Fibroblast of skin of right quadriceps (primary cell): ENCODE measurements around the gene SLC4A2.

Source experiments
- DNase-seq: peaks from one replicate; pipeline ENCODE4 v3.0.0-alpha.2; 2013

Gene SLC4A2

DNA sequence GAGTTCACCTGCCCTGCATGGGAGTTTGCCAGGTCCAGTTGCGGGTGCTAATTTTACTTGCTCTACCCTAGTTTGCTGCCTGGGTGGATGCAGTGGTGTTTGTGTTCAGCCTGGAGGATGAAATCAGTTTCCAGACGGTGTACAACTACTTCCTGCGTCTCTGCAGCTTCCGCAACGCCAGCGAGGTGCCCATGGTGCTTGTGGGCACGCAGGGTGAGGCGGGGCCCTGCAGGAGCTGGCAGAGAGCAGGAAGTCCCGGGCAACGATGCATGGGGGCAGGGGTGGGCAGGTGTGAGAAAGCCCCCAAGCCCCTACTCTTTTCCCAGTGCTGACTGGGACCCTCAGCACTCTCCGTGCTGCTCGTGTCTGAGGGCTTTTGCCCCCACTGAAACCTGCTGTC, 58.2 kb downstream of the SLC4A2 start:
- no peak for DNase-seq

DNA sequence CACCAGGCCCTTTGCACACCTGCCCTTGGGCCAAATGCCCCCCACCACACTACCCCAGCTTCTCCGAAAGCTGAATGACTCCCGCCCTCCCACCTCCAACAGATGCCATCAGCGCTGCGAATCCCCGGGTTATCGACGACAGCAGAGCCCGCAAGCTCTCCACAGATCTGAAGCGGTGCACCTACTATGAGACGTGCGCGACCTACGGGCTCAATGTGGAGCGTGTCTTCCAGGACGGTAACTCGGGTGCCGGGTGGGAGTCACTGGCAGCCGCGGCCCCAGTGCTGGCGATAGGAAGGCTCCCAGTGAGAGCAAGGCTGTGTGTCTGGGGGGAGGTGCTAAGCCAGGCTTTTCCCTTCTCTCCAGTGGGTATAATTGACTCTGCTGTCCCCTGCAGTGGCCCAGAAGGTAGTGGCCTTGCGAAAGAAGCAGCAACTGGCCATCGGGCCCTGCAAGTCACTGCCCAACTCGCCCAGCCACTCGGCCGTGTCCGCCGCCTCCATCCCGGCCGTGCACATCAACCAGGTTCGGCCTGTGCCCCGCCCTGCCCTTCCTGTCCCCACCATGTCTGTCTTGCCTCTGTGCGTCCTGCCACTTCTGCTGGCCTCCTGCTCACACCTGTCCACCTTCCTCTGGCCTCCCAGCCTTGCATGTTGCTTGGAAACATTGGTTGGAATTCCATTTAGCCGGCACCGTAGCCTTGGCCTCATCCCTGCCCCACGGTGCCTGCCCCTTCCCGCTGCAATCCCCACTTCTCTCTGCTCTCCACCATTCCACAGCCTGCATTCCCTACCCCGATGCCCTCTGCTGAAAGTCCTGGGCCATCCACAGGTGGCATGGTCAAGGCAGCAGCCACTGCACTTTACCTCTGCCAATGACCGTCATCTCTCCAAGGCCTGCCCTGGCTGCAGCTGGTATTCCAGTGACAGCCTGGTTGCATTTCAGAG, 59.0 kb downstream of the SLC4A2 start:
- no peak for DNase-seq

DNA sequence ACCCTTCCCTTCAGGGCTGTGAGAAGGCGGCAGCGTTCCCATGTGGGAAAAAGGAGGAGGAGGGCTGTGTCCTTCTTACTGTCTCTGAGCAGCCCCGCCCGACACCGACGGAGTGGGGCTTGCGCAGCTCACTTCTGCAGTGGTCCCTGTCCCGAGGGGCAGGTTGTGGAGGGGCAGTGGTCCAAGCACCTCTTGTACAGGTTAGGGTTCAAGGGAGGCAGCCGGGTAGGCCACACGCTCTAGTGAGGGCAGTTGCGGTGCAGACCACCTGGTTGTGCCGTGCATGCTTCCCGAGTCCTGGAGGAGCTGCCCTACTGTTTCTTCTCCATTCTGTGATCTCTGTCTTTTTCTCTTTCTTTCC, 59.6 kb downstream of the SLC4A2 start:
- no peak for DNase-seq

DNA sequence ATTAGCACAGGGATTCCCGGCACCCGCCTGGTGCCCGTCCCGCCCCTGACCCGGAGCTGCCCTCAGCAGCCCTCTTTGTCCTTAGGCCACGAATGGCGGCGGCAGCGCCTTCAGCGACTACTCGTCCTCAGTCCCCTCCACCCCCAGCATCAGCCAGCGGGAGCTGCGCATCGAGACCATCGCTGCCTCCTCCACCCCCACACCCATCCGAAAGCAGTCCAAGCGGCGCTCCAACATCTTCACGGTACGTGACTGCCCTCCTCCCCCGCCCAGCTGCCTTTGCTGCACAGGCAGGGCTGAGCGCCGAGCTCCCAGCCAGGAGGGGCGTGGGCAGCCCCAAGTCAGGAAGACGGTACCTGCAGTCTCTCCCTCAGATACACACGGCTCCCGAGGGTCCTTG, 60.5 kb downstream of the SLC4A2 start:
- DNase-seq: no peak

DNA sequence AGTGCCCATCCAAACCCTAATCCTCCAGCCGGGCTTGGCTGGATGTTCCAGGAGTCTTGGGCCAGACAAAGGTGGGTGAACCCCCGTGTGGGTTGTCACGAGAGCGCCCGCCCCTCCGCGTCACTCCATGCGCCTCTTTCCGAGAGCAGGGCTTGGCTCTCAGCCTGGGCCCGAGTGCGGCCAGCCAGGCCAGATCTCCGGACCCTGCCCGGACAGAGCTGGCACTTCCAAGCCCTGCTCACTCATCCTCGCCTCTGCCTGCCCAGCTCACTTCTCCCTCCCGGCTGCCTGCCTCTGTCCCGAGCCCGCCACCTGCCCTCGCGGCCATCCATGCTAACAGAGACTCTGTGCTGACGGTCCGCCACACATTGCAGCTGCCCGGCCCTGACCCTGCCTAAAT, 61.5 kb downstream of the SLC4A2 start:
- DNase-seq: no peak

DNA sequence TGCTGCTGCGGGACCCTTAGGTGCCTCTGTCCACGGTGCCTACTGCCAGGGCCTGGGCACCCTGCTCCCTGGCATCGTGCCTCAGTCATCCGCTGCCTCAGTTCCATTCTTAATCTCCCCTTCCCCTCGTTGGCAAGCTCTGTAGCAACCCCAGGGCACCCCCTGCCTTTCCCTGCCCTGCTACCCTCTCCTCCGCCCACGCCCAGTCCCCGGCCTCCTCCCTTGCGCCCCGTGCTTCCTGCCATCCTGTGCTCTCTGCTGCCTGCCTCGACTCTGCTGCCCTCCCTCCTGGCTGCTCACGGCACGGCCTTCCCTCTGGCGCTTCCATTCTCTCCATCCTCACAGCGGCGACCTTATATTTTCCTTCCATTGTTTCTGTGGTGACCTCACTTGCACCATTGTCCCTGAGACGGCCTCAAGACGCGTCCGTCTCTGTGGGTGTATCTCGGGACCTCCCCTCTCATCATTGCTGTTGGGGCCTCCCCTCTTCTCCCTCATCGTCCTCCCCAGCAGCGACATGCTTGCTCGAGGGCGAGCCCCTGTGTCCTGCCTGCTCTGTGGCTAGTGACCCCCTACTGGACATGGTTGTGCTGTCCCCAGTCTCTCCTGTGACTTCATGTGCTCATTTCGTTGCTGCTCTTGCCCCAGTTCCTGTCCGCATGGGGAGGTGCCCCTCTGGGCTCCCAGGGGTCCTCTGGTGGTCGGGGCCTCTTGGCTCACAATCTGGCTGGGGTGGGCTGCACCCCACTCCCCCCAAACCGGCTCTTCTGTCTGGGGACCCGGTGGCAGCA, 62.2 kb downstream of the SLC4A2 start:
- DNase-seq: no peak

DNA sequence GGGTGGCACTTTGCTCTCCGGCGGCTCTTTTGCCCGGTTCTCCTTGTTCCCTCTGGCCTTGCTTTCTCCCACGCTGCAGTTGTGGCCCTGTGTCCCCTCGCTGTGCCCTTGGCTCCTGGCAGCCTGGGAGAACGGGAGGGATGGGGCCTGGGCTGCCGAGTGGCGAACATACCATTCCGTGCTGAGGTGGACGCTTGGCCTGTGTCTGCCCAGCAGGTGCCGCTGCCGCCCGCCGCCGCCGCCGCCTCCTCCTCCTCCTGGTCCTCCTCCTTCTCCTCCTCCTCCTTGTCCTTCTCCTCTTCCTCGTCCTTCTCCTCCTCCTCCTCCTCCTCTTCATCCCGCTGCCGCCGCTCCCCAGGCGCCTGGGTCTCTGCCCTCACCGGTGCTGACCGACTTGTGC, 62.9 kb downstream of the SLC4A2 start:
- no peak for DNase-seq

DNA sequence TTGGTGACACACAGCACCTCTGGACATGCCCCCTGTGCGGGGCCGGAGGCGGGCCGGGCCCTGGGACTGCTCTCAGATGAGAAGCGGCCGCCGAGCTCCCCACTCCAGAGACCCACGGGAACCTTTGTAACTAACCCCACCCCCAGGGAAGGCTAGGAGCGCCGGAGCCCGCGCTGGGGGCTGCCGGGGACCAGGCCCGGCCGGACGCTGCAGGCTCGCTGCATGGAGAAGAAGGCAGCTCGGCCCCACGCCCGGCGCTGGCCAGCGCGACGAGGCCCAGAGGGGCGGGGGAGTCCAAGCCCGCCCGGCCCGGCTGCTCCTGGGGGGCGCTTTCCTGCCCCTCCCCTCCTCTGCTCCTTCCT, 63.4 kb downstream of the SLC4A2 start:
- no peak for DNase-seq

DNA sequence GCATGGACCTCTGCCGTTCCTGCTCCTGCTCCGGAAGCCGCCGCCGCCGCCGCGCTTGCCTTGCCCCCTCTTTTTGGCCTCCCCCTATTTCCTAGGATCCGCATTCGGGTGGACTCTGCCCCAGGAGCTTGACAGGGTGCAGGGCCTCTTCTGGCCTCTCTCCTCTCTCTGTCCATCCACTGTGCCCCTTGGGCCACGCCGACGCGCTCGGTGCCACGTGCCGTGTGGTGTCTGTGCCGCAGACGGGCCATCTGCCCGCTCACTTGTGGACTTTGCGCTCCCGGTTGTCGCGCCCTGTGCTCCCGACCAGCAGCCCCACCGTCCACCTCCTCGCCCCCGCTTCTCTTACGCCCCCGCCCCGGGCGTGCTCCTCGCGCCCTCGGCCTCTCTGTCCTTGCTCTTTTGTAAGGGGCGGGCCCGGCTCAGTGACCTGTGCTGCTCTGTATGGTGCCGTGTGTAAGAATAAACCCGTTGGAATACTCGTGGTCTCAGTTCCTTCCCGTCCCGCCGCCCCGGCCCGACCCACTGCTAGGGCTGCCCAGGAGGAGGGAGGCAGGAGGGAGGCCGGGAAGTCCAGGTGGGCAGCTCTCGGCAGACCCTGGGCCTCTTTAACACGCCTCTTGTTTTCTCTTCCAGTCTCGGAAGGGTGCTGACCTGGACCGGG, 63.9 kb downstream of the SLC4A2 start:
- no peak for DNase-seq

DNA sequence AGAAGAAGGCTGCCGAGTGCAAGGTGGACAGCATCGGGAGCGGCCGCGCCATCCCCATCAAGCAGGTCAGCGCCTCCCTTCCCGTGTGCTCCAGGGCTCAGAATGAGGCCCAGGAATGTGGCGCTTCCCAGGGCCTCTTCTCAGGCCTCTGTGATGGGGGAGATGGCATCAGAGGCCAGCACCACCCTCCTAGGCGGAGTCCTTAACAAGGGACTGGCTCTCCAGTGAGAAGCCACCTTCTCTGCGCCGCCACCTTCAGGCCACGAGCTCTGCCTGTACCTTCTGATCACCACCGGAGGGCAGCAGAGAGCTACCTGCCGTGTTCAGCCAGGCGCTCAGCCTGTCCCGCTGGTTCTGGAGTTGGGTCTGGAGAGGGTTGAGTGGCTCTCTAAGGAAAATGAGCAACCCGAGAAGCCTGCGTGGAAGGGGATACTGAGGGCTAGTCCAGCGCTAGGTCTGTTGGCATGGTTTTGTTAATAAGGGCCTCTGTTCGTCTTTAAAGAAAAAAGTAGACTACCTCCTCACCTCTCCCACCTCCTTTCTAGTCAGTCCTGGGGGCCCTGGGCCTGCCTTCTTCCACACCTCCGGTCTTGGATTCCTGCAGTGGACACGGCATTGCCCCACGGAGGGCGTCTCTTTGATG, 64.6 kb downstream of the SLC4A2 start:
- peak; percentile 71 for DNase-seq

DNA sequence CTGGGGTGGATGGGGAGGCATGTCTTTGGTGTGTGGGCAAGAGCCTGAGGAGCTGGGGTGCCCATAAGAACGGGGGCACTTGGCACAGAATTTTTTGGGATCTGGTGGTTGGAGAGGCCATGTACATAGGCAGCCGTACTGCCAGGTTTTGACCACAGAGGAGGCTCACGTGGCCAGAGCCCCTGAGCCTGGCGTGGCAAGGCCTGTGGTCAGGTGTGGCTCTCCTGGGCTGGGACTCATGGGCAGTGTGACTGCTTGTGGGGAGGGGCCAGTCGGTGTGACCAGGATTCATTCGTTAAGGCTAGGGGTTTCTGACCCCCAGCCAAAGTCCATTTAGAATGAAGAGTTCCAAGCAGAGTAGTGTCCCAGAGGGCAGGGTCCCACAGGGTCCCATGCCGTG, 65.1 kb downstream of the SLC4A2 start:
- no peak for DNase-seq

DNA sequence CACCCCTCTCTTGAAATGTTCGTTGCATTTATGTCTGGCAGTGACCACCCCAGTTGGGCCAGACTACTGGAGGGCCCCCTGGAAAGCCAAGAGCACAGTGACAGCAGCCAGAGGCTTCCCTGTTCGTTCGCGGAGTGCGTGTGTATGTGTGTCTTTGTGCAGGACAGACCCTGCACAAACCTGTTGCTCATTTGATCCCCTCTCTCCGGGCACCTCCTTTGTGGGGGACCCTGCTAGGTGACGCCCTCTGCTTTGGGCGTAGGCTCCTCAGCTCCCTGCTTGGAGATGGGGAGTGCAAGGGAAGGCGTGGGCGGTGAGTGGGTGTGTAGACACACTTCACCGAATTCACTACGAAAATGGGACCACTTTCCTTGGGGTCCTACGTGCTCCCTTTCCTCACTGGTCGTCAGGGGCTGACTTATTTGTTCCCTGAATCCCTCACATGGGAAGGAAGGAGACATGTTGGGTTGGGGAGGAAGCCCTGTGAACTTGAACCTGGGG, 65.6 kb downstream of the SLC4A2 start:
- DNase-seq: no peak

DNA sequence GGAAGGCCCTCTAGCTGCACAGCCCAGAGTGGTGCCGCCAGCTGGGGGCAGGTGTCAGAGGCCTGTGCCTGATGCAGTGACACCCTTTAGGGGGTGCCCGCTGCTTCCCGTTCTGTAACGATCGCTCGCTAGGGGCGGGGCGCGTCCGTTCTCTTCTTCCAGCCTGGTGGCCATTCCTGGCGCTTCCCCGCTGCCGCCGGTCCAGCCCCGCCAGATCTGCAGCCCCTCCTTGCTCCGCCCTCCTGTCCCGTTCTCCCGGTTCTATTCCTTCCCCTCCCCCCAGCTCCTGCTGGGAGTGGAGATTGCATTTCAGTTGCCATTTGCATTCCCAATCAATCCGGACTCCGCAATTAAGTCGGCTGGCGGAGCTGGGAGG, 66.1 kb downstream of the SLC4A2 start:
- DNase-seq: peak; percentile 21

DNA sequence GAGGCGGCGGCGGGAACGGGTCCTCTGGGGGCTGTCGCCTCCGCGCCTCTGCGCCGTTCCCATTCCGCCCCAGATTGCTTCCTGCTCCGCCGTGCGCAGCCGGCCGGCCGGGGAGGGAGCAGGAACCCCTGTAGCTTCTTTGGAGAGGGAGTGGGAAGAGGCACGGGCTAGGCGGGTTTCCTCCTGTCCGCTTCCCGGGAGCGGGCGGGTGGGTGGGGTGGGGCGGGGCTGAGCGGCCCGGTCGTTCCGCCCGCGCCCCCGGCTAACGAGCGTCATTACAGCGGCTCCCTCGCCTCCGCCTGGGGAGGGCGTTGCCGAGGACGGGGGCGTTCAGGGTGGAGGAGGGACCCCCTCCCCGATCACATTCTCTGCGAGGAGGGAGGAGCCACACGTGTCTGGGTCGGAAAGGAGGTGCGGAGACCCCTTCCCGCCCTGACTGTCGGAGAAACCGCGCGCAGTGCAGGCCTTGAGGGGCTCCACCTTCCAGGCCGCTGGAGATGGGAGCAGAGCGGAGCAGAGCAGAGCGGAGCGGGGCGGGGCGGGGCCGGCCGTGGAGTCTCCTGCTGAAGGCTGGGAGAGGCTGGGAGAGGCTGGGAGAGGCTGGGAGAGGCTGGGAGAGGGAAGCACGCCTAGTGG, 66.6 kb downstream of the SLC4A2 start:
- DNase-seq: no peak
